ENCODE measurements around the gene TRIM24.

Gene TRIM24

DNA sequence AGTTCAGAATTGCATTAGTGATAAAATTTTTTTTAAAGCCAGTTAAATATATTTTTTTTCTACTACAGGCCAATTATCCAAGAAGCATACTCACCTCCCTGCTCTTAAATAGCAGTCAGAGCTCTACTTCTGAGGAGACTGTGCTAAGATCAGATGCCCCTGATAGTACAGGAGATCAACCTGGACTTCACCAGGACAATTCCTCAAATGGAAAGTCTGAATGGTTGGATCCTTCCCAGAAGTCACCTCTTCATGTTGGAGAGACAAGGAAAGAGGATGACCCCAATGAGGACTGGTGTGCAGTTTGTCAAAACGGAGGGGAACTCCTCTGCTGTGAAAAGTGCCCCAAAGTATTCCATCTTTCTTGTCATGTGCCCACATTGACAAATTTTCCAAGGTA lies 119.1 kb downstream of the TRIM24 start:
- DNase-seq (ENCODE audit: low spot score), result no peak

DNA sequence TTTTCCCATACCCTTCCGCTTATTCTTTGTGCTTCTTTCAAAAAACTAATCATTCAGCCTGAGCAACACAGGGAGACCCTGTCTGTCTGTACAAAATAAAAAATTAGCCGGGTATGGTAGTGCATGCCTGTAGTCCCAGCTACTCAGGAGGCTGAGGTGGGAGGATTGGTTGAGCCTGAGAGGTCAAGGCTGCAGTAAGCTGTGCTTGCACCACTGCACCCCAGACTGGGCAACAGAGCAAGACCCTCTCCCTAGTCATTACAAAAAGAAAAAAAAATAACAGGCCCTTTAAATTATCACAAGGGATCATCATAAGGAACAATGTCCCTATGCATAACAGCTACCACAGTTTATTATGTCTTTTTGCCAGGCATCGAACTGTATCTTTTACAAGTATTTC lies 119.6 kb downstream of the TRIM24 start:
- DNase-seq (ENCODE audit: low spot score), result no peak

DNA sequence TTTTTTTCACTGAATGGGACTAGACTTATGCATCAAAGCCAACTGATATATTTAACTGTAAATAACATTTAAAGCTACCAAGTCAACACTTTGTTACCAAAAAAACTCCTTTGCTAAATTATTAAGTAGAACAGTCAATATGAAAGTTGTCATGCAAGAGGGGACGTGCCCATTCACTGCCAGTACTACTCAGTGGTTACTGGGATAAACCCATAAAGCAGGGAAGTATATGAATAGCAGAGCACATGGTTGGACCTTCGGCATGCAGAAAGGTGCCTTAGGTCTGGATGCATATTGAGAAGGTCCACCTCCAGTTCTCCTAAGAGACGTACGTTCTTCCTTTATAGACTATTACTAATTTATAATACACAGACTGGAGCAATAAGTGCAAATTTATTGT lies 121.0 kb downstream of the TRIM24 start:
- DNase-seq (ENCODE audit: low spot score), result no peak

DNA sequence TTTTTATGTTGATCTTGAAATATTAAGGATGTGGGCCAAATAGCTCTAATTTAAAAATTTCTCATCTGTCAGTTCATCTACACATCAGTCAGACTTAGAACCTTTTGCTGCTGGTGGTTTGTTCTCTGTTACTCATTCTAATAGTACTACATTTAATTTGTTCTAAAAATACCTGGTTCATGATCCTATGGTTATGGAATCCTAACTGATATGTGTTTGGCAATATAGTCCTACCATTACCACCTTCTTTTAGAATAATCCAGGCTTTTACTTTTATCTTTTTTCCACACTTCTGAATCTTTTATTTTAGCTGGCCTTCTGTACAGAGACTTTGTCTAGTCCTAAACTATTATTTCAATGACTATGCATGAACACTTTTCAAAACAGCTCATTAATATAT lies 124.2 kb downstream of the TRIM24 start:
- DNase-seq (ENCODE audit: low spot score), result no peak

DNA sequence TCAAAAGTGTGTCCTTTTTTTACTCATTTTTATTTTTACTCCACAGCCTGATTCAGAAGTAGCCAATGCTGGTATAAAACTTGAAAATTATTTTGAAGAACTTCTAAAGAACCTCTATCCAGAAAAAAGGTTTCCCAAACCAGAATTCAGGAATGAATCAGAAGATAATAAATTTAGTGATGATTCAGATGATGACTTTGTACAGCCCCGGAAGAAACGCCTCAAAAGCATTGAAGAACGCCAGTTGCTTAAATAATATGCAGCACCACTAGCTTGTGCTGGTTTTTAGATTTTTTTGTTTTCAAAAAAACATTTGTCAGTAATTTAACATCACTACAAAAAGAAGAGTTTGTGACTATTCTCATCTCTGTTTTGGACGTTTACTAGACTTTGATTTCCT lies 124.6 kb downstream of the TRIM24 start:
- no peak for DNase-seq (ENCODE audit: low spot score)

DNA sequence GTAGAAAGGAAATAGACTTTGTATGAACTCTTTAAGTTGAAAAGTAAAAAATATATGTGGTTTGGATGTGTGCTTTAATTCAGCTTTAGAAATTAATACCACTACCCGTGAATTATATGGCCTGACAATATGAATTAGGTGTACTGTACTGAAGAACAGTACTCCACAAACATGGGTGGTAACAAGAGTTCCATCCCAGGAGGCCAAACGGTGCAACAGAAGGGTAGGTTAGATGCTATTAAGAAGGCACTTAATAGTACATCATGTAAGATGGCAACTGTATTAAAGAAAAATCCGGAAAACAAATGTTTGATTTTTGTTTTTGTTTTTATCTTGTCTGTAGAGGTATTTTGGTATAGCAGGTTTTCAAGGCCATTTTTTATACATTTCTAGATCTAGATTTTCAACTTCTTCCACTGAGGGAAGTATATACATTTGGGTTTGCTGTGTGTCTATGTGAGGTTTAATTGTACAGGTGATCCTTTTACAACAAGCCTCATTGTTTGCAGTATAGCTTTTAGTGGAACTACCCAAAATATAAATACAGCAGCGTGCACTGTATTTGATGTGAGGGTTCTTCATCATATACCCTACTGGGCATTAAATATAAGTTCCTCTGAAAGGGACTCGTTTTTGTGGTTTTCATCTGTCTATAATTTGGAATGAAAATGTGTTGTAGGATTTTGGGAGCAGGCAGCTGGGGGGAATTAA lies 125.4 kb downstream of the TRIM24 start:
- no peak for DNase-seq (ENCODE audit: low spot score)

DNA sequence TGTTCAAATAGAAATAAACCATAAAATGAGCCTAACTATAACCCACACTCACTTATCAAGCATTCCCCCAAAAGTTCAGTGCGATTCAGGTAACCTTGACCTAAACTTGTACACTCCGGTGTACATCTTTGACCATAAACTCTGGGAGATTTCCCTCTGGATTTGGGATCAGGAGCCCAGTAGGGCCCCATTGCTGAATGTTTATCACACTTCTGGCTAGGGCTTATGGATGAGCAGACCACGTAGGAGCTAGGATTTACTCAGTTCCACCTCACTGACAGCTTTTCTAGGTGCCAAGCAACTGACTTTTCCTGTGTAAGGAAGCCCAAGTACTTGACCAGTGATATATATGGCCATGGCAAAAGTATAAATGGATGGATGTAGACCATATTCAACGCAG lies 127.4 kb downstream of the TRIM24 start:
- DNase-seq (ENCODE audit: low spot score), result no peak

DNA sequence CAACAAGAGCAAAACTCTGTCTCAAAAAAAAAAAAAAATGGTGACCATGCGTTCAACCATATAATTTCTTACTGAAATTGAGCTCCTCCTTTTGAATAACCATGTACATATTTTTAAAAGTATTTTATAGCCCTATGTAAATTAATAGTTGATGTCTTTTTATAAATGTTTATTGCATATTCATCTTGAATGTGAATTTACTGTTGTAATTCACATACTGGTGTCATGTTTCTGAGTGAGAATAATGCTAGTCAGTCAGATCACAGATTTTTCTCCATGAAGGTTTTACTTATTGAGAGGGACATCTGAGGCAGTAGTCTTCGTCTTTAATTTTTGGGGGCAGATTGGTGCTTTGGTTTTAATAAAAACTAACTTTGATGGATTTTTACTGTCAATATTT lies 128.9 kb downstream of the TRIM24 start:
- no peak for DNase-seq (ENCODE audit: low spot score)

DNA sequence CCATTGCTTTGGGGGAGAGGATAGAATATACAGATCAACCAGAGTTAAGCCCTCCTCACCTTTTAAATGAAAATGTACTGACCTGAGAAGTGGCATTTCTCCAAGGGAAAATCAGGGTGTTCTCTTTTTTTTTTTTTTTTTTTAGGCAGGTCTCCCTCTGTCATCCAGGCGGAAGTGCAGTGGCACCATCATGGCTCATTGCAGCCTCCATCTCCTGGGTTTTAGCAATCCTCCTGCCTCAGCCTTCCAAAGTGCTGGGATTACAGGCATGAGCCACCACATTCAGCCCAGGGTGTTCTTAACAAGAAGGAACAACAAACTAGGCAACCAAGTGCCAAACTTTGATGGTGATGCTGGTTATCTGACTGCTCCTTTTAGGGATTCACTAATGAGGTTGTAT lies 130.1 kb downstream of the TRIM24 start:
- no peak for DNase-seq (ENCODE audit: low spot score)

DNA sequence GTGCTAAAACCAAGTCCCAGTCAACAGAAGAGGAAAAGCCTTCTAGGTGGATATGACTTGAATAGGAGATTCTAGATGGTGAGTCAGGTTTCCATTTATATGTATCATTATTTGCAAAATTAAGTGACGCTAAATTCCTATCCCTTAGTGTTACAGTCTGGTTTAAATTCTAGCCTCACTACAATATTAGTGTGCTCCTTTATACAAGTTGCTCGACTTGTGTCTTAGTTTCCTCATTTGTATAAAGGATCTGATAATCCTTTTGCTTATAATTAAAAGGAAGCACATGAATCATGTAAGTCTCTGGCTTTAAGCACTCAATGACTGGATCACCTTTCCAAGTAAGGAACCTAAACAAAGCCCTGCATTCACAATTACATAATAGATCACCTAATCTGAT lies 135.4 kb downstream of the TRIM24 start:
- no peak for DNase-seq (ENCODE audit: low spot score)

DNA sequence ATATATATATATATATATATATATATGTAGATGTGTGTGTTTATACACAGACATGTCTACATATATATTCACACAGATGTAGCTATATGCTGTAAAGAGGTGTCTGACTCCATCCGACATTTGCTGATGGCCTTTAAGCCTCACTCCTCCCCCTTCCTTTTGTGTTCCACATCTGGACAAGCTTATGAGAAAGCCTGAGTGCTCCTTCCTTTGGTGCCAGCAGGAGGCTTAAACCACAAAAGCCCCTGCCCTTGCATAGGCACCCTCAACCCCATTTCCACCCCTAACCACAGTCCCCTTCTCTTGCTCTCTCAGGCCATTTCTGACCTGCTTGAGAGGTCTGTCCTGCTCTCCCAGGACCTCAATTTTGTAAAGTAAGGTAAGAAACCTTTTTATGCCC lies 142.4 kb downstream of the TRIM24 start:
- DNase-seq (ENCODE audit: low spot score), result no peak

DNA sequence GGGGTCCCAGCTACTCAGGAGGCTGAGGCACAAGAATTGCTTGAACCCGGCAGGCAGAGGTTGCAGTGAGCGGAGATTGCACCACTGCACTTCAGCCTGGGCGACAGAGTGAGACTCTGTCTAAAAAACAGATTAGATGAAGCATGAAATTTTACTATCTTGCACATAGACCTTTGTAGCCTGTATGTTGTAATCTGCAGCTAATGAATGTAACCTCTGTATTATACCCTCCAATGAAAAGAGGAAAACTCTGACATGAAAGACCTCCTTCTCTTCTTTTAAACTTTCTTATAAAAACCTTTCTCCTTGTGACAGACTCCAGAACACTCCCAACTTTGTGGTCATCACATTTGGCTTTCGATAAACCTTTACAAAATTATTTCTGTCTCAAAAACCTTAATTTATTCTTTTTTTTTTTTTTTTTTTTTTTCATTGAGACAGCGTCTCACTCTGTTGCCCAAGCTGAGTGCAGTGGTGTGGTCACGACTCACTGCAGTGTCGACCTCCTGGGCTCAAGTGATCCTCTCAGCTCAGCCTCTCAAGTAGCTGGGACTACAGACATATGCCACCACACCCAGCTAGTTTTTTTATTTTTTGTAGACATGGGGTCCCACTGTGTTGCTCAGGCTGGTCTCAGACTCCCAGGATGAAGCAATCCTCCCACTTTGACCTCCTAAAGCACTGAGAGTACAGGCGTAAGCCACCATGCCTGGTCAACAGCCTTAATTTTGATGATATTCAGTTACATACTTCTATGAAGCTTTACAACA lies 143.7 kb downstream of the TRIM24 start:
- DNase-seq (ENCODE audit: low spot score), result no peak

DNA sequence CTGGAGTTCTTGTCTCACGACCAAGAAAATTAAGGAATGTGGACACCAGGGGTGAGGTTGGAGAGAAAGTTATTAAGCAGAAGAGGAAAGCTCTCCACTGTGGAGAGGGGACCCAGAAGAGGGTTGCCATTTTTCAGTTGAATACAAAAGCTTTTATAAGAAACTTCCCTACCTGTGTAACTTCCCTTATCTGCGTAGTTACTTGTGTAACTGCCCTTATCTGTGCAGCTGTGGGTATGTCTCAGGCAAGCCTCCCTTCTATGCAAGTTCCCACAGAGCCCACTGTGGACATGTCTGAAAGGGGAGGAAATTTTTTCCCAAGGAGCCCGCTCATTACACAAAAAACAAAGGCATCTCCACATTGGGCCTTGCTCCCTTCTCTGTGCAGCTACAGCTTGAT lies 146.2 kb downstream of the TRIM24 start:
- DNase-seq (ENCODE audit: low spot score), result no peak

DNA sequence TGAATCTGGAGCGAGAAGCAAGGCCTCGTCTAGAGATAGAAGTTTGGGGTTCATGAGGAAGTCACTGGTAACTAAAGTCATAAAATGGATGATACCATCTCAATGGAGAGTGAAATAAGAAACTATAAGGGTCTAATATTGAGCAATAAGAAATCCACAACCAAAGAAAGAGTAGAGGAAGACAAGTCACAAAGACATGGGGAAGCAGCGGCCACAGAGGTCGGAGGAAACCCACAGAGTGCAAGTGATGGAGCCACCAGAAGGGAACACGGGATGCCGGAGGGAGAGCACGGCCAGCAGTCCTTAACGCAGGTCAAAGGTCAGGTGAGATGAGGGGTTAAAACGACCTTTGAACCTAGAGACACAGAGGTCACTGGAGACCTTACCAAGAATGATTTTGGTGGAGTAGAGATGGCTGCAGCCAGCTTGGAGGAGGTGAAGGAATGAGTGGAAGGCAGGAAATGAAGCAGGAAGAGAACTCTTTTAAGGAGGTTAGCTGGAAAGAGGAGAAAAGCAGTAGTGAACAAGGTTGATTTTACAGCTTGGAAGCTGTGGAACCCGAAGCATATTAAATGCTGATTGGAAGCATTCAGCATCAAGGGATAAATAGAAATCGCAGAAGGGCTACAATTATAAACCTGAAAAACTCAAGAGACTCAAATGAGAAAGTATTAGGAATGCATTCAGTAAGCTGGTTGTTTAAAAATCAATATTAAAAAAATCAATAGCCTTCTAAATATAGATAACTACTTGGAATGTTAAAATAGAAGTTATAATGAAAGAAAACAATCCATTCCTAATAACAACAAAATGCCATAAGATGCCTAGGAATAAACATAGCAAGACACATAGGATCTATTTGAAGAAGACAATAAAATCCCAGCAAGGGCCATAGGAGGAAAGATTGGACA lies 147.4 kb downstream of the TRIM24 start:
- DNase-seq (ENCODE audit: low spot score), result no peak

DNA sequence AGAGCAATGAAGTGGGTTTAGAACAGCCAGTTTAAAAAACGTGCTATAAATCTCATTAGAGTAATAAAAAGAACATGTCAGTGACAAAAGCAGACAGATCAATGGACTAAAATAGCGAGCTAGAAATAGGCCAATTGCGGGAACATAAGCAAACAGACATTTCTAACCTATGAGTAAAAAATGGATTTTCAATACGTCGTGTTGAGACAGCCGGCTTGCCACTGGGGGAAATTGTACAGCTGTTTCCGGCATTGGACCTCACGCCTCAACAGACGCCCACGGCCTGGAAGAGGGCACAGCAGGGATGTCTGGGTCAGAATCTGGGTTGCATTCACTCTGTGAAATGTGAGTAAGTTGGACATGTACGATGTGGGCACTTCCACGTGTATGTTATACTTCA lies 148.2 kb downstream of the TRIM24 start:
- DNase-seq (ENCODE audit: low spot score), result no peak

DNA sequence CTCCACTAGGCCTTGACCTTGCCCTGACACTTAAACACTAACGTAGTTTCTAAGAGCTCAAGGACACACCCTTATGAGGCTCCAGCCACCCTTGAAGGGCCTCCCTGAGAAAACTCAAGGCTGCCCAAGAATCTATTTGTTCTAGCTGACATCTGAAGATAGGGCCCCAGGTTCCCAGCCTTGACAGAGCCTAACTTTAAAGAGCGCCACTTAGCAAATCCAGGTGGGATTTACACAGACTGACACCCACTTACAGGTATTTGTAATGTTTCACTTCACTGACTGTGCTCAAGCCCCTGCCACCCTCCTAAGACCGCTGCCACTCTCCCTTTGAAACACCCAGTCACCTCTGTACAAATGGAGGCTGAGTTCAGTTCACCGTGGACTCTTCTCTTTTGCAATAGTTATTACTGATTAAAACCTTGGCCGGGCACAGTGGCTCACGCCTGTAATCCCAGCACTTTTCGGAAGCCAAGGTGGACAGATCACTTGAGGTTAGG lies 150.7 kb downstream of the TRIM24 start:
- DNase-seq (ENCODE audit: low spot score), result no peak

DNA sequence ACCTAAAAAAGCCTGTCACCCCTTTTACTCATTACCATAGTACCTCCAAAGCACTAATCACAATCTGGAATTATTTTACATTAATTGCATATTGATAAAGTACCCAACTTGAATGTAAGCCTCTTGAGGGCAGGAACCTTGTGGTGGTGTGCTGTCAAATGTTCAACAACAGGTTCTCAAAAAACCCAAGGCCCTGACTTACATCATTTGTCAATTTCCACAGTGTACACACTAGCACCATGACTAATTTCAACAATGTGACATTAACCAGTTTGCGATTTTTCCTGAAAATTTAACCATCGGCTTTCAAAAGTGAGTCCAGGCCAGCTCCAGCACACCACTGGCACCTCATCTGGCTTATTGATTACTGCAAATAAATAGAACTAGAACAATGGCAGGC lies 153.6 kb downstream of the TRIM24 start:
- DNase-seq (ENCODE audit: low spot score), result no peak

DNA sequence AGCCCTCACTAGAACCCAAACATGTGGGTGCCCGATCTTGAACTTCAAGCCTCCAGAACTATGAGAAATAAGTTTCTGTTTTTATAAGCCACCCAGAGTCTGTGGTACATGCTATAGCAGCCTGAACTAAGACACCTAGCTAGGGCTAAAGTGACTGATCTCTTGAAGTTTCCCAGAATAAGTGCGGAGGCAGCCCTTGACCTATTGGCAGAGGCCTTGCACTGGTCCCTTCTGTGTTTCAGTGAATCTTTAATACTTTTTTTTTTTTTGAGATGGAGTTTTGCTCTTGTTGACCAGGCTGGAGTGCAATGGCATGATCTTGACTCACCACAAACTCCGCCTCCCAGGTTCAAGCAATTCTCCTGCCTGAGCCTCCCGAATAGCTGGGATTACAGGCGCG lies 156.0 kb downstream of the TRIM24 start:
- DNase-seq (ENCODE audit: low spot score), result no peak

DNA sequence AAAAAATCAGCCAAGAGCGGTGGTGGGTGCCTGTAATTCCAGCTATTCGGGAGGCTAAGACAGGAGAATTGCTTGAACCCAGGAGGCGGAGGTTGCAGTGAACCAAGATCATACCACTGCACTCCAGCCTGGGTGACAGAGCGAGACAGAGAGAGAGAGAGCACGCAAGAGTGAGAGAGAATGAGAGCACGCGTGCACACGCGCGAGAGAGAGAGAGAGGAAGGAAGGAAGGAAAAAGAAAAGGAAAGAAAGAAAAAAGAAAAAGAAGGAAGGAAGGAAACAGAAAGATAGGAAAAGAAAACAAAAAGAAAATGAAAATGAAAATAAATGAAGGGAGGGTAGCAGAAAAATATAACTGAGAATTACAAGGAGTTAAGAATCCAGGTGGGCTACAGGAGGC lies 158.4 kb downstream of the TRIM24 start:
- no peak for DNase-seq (ENCODE audit: low spot score)

DNA sequence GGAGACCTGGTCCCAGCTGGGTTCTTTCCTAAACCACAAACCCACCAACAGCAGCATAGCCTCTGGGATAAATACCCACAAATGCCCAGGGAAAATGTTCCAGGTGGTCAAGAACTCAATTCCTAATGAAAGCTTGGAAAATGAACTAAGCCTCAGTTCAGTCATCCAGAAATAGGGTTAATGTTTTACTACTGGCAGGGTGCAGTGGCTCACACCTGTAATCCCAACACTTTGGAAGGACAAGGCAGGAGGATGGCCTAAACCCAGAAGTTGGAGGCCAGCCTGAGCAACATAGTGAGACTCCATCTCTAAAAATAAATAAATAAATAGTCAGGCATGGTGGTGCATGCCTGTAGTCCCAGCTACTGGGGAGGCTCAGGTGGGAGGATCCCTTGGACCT lies 158.9 kb downstream of the TRIM24 start:
- no peak for DNase-seq (ENCODE audit: low spot score)

DNA sequence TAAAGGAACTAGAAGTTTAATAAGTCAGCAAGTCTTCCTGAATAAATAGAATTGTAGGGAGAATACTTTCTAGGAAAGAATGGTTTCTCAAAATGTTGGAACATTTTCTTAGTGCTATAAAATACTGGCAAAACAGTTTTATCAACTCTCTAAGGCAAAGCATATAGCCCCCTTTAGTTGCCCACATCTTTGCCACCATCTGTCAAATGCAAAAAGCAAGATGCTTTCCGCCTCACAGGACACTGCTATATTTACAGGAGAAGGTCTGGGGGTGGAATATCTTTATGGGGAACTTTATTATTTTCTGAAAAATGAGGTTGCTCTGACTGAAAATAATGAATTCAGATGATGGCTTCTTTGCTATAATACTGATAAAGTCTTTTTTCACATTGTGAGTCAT lies 162.8 kb downstream of the TRIM24 start:
- DNase-seq (ENCODE audit: low spot score), result no peak

DNA sequence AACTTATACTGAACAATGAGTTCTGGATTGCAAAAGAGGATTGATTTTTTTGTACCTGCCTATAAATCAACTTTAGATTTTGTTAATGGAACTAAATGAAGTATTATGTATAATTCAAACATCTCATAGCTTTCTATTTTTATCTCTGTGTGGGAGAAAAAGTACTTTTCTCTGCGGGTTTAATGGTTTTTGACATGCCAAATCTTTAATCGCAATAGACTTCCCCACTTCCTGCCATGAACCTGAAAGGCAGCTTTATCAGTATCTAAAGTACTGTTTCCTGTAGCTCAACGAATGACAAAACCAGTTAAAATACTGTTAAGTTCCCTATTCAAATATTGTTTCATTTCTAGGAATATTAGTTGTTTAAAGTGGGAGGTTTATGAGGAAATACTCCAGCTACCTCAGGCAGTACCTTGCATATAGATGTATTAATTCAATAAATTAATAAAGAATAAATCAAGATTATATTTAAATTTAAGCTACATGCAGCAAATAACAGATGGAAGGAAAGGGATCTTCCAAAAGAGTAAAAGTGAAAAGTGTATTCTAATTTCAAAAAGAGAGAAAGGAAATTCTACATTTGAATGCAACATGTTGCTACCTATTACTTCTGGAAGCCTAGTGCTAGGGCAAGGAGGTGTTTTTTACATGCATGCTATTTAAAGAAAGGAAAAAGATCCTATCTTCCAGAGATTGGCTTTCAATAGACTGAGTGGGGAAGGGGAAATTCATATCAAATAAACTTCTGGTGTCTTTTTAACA lies 165.2 kb downstream of the TRIM24 start:
- DNase-seq (ENCODE audit: low spot score), result peak; percentile 27

All from CD4-positive, alpha-beta T cell treated with Interleukin-6 at 100 ng/mL for 8 hours (primary cell).